HL-60 (cell line): ENCODE measurements around the gene PDK1.
"Not testable (repeated sequence)": the region's sequence is repeated elsewhere in the genome, so short reads cannot be mapped to it uniquely, and the experiment has no call there.

Experiments
- DNase-seq, 2 experiments: peaks; one replicate each; pipeline ENCODE4 v3.0.0-alpha.2; 2010 to 2020; ENCODE audit warnings: low read depth in 1 of 2, low spot score in 1 of 2
- H3K27ac ChIP-seq: fragments of 250-450 bp; sonication (Bioruptor Pico); replicated peaks from 2 replicates; pipeline ENCODE4 v1.5.1; 2020; ENCODE audit warnings: mild to moderate bottlenecking, moderate library complexity
- H3K27me3 ChIP-seq: fragments of 250-450 bp; sonication (Bioruptor Pico); 2 replicates; pipeline ENCODE4 v1.5.1; 2021; ENCODE audit warnings: mild to moderate bottlenecking, moderate library complexity; ENCODE audit not compliant: insufficient read depth, poor library complexity, severe bottlenecking
- H3K4me3 ChIP-seq: replicated peaks from 2 replicates; pipeline ENCODE4 v1.5.1; 2011; ENCODE audit warnings: mild to moderate bottlenecking, control low read depth, low read length; ENCODE audit not compliant: insufficient read depth
- GABPA ChIP-seq: IDR thresholded peaks from 2 replicates; pipeline ENCODE4 v1.6.1; 2012; ENCODE audit warnings: low read depth
- POLR2AphosphoS5 ChIP-seq: IDR thresholded peaks from 2 replicates; pipeline ENCODE4 v1.6.1; 2012; ENCODE audit warnings: low read depth
- REST ChIP-seq: IDR thresholded peaks from 2 replicates; pipeline ENCODE4 v1.6.1; 2012; ENCODE audit warnings: low read depth; ENCODE audit not compliant: insufficient replicate concordance
- SPI1 ChIP-seq: IDR thresholded peaks from 2 replicates; pipeline ENCODE4 v1.6.1; 2012; ENCODE audit warnings: low read depth, mild to moderate bottlenecking, borderline replicate concordance
- TF ChIP-seq, protein P1 (sequence below): IDR thresholded peaks from one replicate; pipeline ENCODE4 v1.5.1; 2011; ENCODE audit warnings: low read length, control low read depth, inconsistent platforms; ENCODE audit not compliant: insufficient read depth

PDK1 gene

DNA sequence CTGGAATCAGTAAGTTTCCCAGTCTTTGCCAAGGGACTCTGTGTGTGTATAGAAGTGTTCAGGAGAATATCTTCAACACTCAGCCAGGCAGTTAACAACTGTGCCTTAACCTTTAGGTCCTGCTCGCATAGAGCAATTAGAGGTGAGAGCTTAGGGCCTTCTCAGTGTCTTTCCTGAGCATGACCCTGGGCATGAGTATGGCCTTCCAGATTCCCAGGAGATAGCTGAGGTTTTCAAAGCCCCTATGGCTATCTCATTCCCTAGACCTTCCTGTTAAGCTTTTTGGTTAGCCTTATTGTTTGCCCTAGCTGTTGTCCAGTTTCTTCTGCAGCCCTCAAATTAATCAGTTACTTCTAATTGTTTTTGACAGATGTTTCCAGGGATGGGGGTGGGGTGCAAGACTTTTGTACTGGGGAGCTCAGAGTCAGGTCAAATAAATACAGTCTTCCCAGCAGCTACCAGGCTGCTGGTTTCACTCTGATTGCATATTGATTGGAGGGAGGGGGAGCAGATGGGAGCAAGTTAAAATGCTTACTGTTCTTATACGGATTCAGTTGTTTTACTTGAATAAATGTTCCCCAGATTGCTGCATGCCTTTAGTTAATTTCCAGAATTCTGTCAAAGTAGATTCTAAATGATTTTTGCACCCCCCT is 23.1 kb downstream of the PDK1 start:
- no peak for DNase-seq
- Histone ChIP-seq H3K4me3 (no peak overlapping the region), H3K27me3 (no peaks in the 10 kb centered on the region), H3K27ac (no peak overlapping the region)
- no peak for TF ChIP-seq GABPA
- TF ChIP-seq, protein P1, sequence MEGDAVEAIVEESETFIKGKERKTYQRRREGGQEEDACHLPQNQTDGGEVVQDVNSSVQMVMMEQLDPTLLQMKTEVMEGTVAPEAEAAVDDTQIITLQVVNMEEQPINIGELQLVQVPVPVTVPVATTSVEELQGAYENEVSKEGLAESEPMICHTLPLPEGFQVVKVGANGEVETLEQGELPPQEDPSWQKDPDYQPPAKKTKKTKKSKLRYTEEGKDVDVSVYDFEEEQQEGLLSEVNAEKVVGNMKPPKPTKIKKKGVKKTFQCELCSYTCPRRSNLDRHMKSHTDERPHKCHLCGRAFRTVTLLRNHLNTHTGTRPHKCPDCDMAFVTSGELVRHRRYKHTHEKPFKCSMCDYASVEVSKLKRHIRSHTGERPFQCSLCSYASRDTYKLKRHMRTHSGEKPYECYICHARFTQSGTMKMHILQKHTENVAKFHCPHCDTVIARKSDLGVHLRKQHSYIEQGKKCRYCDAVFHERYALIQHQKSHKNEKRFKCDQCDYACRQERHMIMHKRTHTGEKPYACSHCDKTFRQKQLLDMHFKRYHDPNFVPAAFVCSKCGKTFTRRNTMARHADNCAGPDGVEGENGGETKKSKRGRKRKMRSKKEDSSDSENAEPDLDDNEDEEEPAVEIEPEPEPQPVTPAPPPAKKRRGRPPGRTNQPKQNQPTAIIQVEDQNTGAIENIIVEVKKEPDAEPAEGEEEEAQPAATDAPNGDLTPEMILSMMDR: no peak
- no peak for TF ChIP-seq SPI1

DNA sequence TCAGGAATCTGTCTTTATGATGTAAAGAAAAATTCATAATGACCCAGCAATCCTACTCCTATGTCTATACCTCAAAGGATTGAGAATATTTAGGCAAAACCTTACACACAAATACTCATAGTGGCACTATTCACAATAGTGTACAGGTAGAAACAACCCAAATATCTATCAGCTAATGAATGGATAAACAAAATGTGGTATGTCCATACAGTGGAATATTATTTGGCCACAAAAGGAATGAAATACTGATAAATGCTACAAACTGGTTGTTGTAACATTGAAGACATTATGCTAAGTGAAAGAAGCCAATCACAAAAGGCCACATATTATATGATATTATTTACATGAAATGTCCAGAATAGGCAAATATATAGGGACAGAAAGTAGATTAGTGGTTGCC is 24.7 kb downstream of the PDK1 start:
- Histone ChIP-seq H3K27me3 (no peaks in the 10 kb centered on the region), H3K27ac (no peak overlapping the region), H3K4me3 (no peak overlapping the region)
- DNase-seq: no peak
- TF ChIP-seq SPI1 (no peak), POLR2AphosphoS5 (no peak)

DNA sequence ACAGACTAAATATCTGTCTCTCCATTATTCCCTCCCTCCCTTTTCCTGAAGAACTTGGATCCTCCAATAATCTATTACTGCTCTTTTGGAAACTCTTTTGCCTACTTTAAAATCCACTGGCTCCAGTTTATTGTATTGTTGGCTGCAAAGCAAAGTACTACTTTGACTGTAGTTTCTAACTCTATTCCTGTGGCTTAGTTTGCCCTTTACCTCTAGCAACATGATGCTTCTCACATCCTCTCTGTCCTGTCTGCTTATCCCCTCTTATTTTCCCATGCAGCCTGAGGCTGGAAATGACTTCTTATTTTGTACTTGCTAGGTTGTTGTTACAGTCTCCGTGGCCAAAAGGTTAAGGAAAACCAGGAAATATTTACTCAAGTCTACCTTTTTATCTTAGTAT is 26.8 kb downstream of the PDK1 start:
- H3K27me3 ChIP-seq: no peaks in the 10 kb centered on the region
- DNase-seq: no peak
- no peak overlapping the region for H3K27ac ChIP-seq
- H3K4me3 ChIP-seq: no peak overlapping the region
- TF ChIP-seq POLR2AphosphoS5 (no peak), GABPA (no peak), SPI1 (no peak), REST (no peak)
- TF ChIP-seq, protein P1: no peak

- no peak for DNase-seq
- no peak overlapping the region for H3K27ac ChIP-seq
- no peak for TF ChIP-seq SPI1
- no peaks in the 10 kb centered on the region for H3K27me3 ChIP-seq
- no peak overlapping the region for H3K4me3 ChIP-seq
These were observed 30.5 kb downstream of the PDK1 start for GRCh38 chr2:172586245-172586891.

- H3K4me3 ChIP-seq, H3K27me3 ChIP-seq, H3K27ac ChIP-seq, DNase-seq: not testable (repeated sequence)
These were observed 31.3 kb downstream of the PDK1 start for GRCh38 chr2:172587231-172587630.

DNA sequence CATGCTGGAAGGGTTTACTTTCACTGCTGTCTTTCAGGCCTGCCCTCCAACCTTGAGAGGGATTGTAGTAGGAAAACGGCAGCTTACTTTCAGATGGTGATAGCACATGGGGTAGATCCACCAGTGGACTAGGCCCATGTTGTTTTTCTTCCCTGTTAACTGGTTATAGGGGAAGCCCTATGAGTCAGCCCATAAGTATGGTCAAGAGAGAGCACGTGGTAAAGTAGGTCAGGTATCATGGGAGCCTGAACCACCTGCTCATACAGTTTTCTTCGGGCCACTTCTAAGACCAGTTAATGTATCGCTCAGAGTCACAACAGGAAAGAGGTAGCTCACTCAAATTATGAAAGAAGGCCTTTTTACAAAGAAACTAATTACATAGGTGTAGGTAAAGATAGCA is 33.0 kb downstream of the PDK1 start:
- no peak overlapping the region for H3K27ac ChIP-seq
- no peak for TF ChIP-seq POLR2AphosphoS5

GRCh38 chr2:172591386-172591785 is 35.5 kb downstream of the PDK1 start:
- not testable (repeated sequence) for H3K4me3 ChIP-seq, H3K27me3 ChIP-seq, H3K27ac ChIP-seq, DNase-seq

More for the DNA sequence above, 33.0 kb downstream of the PDK1 start:
- Histone ChIP-seq H3K27me3 (no peaks in the 10 kb centered on the region), H3K4me3 (no peak overlapping the region)
- no peak for DNase-seq

DNA sequence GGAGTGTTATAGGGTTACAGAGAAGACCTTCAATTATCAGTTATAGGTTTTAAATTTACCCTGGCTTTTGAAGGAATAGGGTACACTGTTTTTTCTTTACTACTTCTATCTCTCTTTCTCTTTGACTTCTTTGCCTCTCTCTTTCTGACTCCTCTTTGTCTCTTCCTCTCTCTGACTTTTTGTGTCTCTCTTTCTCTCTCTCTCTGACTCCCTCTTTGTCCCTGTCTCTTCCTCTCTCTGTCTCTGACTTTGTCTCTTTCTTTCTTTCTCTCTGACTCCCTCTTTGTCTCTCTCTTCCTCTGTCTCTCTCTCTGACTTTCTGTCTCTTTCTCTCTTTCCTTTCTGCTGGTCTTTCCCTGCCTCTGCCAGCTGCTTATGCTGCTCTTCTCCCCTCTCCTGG is 36.3 kb downstream of the PDK1 start:
- not testable (repeated sequence) for H3K4me3 ChIP-seq, DNase-seq, H3K27ac ChIP-seq, H3K27me3 ChIP-seq
